Suprapubic skin (tissue), 4 donors: ENCODE measurements around the gene UBE4B. TPM values are rescaled to one million over a fixed set of nuclear protein-coding genes. Genes with fewer than 3 reads are reported as not detected.

Experiments used
- DNase-seq, 2 donors: peaks; one replicate each; pipeline ENCODE4 v3.0.0-alpha.2; 2019; ENCODE audit warnings: low spot score in 2 of 2
- H3K27ac ChIP-seq: fragments of 200-600 bp; sonication (generic); one replicate; pipeline ENCODE4 v1.5.1; 2019
- H3K27me3 ChIP-seq: fragments of 200-600 bp; sonication (generic); one replicate; pipeline ENCODE4 v1.5.1; 2019
- H3K36me3 ChIP-seq: fragments of 200-600 bp; sonication (generic); one replicate; pipeline ENCODE4 v1.5.1; 2019
- H3K4me1 ChIP-seq: fragments of 200-600 bp; sonication (generic); one replicate; pipeline ENCODE4 v1.5.1; 2019
- H3K4me3 ChIP-seq: fragments of 200-600 bp; sonication (generic); one replicate; pipeline ENCODE4 v1.5.1; 2019; ENCODE audit warnings: mild to moderate bottlenecking
- H3K9me3 ChIP-seq: fragments of 200-600 bp; sonication (generic); one replicate; pipeline ENCODE4 v1.5.1; 2019
- EP300 ChIP-seq: sonication (generic); formaldehyde crosslinking; IDR thresholded peaks from one replicate; pipeline ENCODE4 v1.6.1; 2017; ENCODE audit warnings: antibody characterized with exemption
- POLR2A ChIP-seq, 2 donors: fragments of 450-650 bp; IDR thresholded peaks; one replicate each; pipeline ENCODE4 v1.6.1; 2017; ENCODE audit warnings: antibody characterized with exemption in 2 of 2, mild to moderate bottlenecking in 2 of 2, moderate library complexity in 2 of 2
- POLR2AphosphoS5 ChIP-seq, 3 donors: sonication (generic); formaldehyde crosslinking; IDR thresholded peaks; one replicate each; pipeline ENCODE4 v1.6.1; 2017; ENCODE audit warnings: antibody characterized with exemption in 3 of 3
- WGBS: methylation state at CpG from one replicate; pipeline ENCODE4 v1.1.5; 2018; 5-methylcytosine and 5-hydroxymethylcytosine counted together
- total RNA-seq, 4 donors: library from RNA; depleted of rRNA; stranded (reverse); fragments of >200 nt; gene quantifications; one replicate each; pipeline ENCODE4 v1.1.0, GENCODE V29; 2016
- TF ChIP-seq, protein P1 (sequence below), 2 donors: fragments of 200-600 bp in 1 of 2; fragments of 450-650 bp in 1 of 2; sonication (generic) in 1 of 2; IDR thresholded peaks; one replicate each; pipeline ENCODE4 v1.5.1; 2016 to 2019; ENCODE audit warnings: antibody characterized with exemption in 2 of 2, mild to moderate bottlenecking in 1 of 2, moderate library complexity in 1 of 2

The UBE4B gene
- total RNA-seq, 4 donors from 2014 or later: 65.6 to 145 (median 96.5) TPM

DNA sequence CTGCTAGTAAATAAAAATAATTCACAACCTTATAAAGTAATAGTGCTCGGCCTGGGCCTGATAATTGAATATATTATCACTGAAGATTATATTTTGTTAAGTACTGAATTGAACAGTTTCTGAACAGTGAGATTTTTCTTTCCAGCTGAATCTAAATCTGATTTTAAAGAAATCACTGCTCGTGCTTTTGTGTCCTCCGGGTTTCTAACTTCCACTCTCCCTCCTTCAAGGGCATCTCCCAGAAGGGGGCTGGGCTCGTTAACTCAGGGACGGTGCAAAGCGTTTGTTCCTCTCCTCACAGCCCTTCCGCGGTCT, 176.8 kb downstream of the UBE4B start:
- H3K9me3 ChIP-seq: no peaks in the 10 kb centered on the region
- no peaks in the 10 kb centered on the region for H3K27me3 ChIP-seq
- no peaks in the 10 kb centered on the region for H3K36me3 ChIP-seq
- no peak for DNase-seq
- peak overlapping the region; percentile 99 for H3K27ac ChIP-seq
- no peak for TF ChIP-seq POLR2A (IDR thresholded peaks at IDR 0.05)
- no peak for TF ChIP-seq EP300
- TF ChIP-seq, protein P1, sequence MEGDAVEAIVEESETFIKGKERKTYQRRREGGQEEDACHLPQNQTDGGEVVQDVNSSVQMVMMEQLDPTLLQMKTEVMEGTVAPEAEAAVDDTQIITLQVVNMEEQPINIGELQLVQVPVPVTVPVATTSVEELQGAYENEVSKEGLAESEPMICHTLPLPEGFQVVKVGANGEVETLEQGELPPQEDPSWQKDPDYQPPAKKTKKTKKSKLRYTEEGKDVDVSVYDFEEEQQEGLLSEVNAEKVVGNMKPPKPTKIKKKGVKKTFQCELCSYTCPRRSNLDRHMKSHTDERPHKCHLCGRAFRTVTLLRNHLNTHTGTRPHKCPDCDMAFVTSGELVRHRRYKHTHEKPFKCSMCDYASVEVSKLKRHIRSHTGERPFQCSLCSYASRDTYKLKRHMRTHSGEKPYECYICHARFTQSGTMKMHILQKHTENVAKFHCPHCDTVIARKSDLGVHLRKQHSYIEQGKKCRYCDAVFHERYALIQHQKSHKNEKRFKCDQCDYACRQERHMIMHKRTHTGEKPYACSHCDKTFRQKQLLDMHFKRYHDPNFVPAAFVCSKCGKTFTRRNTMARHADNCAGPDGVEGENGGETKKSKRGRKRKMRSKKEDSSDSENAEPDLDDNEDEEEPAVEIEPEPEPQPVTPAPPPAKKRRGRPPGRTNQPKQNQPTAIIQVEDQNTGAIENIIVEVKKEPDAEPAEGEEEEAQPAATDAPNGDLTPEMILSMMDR (IDR thresholded peaks at IDR 0.05): no peak
- TF ChIP-seq POLR2AphosphoS5 (IDR thresholded peaks at IDR 0.05): no peak
- peaks cover 37% of the 10 kb centered on the region for H3K4me1 ChIP-seq
- peak overlapping the region; percentile 97 for H3K4me3 ChIP-seq
- 3% methylated on average over 8 of the region's 8 CpGs for WGBS

DNA sequence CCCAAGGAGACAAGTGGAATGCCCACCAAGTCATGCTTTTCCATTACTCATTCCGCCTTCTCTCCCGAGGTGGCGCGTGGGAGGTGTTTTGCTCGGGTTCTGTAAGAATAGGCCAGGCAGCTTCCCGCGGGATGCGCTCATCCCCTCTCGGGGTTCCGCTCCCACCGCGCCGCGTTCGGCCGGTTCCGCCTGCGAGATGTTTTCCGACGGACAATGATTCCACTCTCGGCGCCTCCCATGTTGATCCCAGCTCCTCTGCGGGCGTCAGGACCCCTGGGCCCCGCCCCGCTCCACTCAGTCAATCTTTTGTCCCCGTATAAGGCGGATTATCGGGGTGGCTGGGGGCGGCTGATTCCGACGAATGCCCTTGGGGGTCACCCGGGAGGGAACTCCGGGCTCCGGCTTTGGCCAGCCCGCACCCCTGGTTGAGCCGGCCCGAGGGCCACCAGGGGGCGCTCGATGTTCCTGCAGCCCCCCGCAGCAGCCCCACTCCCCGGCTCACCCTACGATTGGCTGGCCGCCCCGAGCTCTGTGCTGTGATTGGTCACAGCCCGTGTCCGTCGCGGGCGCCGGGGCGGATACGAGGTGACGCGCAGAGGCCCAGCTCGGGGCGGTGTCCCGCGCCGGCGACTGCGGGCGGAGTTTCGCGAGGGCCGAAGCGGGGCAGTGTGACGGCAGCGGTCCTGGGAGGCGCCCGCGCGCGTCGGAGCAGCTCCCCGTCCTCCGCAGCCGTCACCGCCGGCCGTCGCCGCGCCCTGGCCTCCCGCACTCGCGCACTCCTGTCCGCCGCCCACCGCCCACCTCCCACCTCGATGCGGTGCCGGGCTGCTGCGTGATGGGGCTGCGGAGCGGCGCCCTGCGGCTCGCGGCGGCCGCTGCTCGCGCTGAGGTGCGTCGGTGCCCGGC, 177.4 kb downstream of the UBE4B start, which contains the start of gene KIF1B:
TSS of gene KIF1B (plus strand) at position 666 of the 906 bp plus-strand sequence. CDS start 21,759 bp downstream, outside the sequence.
- WGBS: 0% methylated on average over 6 of the region's 107 CpGs
- Histone ChIP-seq H3K27me3 (no peaks in the 10 kb centered on the region), H3K36me3 (no peaks in the 10 kb centered on the region), H3K9me3 (no peaks in the 10 kb centered on the region), H3K27ac (peak within 1 kb of the TSS; percentile 99), H3K4me3 (peak within 1 kb of the TSS; percentile 97), H3K4me1 (peaks cover 37% of the 10 kb centered on the region)
- peak in 2 of 3 donors; percentile 14 to 75 for TF ChIP-seq POLR2AphosphoS5 (IDR thresholded peaks at IDR 0.05)
- no peak for TF ChIP-seq EP300
- TF ChIP-seq, protein P1 (IDR thresholded peaks at IDR 0.05): peak; percentile 92 to 96
- peak; percentile 84 to 97 for TF ChIP-seq POLR2A (IDR thresholded peaks at IDR 0.05)
- DNase-seq: peak; percentile 99

DNA sequence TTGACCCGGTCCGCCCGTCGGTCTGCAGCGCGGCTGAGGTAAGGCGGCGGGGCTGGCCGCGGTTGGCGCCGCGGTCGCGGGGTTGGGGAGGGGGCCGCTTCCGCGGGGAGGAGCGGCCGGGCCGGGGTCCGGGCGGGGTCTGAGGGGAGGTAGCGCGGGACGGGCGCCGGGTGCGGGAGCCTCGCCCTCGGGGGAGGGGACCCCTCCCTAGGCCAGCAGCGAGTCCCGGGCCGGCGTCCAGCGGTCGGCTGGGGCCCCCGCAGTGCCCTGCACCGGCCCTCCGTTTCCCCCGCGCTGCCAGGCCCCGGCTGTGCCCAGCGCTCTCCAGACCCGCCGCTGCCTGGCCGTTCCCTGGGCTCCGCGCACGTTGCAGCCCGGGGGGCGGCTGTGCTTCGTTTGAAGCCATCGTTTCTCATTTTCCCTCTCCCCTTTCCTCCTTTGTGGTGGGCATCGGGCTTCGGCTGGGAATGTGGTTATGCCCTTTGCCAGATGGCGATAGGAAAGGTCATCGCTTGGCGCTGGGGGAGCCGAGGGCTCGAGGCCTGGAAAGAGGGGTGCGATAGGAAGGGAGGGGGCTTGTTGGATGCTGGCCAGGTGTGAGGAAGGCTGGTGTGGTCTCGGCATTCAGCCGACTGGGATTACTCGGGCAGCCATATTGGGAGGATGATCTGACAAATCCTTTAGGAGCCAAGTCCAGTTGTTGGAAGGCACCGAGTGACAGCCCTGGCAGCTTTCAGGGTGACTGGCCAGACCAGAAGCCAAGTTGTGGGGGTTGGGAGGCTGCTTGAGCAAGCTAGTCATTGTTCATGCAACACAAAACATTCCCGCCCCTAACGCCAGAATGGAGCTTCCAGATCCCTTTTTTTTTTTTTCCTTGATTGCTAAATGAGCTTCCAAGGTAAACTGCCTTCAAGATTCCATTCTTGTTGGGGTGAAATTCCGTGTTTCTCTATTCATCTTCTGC, 178.4 kb downstream of the UBE4B start:
- Histone ChIP-seq H3K36me3 (no peaks in the 10 kb centered on the region), H3K4me1 (peaks cover 46% of the 10 kb centered on the region), H3K27me3 (no peaks in the 10 kb centered on the region), H3K9me3 (no peaks in the 10 kb centered on the region), H3K27ac (peak overlapping the region; percentile 99), H3K4me3 (peak overlapping the region; percentile 97)
- WGBS: under 1% methylated on average over 17 of the region's 69 CpGs
- TF ChIP-seq, protein P1 (IDR thresholded peaks at IDR 0.05): no peak
- TF ChIP-seq EP300: peak; percentile 5
- TF ChIP-seq POLR2AphosphoS5 (IDR thresholded peaks at IDR 0.05): peak in 2 of 3 donors; percentile 62 to 69
- TF ChIP-seq POLR2A (IDR thresholded peaks at IDR 0.05): no peak
- peak; percentile 97 for DNase-seq

DNA sequence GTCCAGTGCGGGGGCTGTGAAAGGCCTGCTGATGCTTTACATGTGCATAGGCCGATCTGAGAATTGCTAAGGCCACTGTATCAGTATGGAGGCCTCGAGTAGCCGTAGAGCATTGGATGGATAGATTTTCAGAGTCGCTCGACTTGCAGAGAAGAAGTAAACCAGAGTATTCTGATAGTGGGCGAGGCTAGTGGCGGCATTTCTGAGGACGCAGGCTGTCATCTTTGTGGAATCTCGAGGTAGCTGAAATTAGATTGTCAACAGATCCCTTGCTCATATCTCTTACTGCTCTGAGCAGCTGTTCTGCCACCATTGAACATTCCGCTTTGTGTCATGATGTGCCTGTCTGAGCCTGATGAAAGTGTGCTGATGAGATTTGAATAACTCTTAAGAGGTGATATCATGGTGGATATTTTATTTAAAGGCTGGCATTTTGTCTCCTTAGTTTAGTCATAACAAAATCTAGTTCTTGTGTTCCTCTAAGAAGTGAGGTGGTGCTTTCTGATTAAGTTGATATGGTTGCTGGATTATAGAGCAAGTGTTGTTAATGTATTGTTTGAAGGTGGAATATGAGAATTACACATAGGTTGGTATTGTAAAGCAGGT, 179.2 kb downstream of the UBE4B start:
- Histone ChIP-seq H3K4me1 (peaks cover 53% of the 10 kb centered on the region), H3K9me3 (no peaks in the 10 kb centered on the region), H3K4me3 (peak overlapping the region; percentile 97), H3K36me3 (no peaks in the 10 kb centered on the region), H3K27me3 (no peaks in the 10 kb centered on the region), H3K27ac (peak overlapping the region; percentile 99)
- DNase-seq: peak in 1 of 2 donors; percentile 64
- TF ChIP-seq POLR2AphosphoS5 (IDR thresholded peaks at IDR 0.05): no peak
- TF ChIP-seq POLR2A (IDR thresholded peaks at IDR 0.05): no peak
- TF ChIP-seq, protein P1 (IDR thresholded peaks at IDR 0.05): no peak
- TF ChIP-seq EP300: no peak
- whole genome bisulfite sequencing: 19% methylated on average over 11 of the region's 11 CpGs
